ENCODE measurements around the gene AFMID. TPM values are rescaled to one million over a fixed set of nuclear protein-coding genes. Genes with fewer than 3 reads are reported as not detected.
A peak's percentile ranks its signal among the peaks of the same experiment; 100 is the strongest.

The AFMID gene
- total and polyA plus RNA-seq, 2 donors from 2014 or later = 63.9 to 118 TPM

DNA sequence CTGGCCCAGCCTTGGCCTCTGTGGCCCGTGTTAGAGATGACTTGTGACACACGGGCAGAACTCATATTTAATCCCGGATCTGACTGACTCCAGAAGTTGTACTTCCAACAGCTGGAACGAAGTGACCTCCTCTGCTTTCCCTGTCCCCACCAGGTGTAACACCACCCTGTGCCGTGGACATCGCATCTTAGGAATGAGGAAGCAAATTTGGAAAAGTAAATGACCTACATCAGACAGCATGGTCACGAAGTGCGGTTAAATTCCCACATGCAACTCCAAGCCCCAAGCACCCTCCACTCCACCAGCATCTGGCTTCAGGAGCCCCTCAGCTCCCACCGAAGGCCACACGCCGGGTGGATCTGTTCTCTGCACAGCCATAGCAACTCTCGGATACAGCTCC is 3.2 kb upstream of the AFMID start:
- Histone ChIP-seq H3K27me3 (ENCODE audit: control insufficient read depth, insufficient read depth, low read length) (no peaks in the 10 kb centered on the region), H3K9ac (ENCODE audit: low read length in 3 of 3) (peak overlapping the region in 1 of 3 donors; percentile 56), H3K4me3 (ENCODE audit: low read length in 3 of 3) (no peak overlapping the region), H3K36me3 (ENCODE audit: control insufficient read depth in 2 of 3, insufficient read depth in 3 of 3, low read length in 3 of 3) (no peaks in the 10 kb centered on the region), H3K27ac (ENCODE audit: low read depth in 2 of 2, low read length in 2 of 2) (peak overlapping the region; percentile 75 to 86), H3K9me3 (ENCODE audit: control insufficient read depth in 2 of 3, insufficient read depth in 1 of 3, low read length in 3 of 3) (no peaks in the 10 kb centered on the region), H3K4me1 (ENCODE audit: control insufficient read depth in 2 of 3, insufficient read depth in 2 of 3, low read depth in 1 of 3, low read length in 3 of 3) (peaks cover 0 to 20% (median 20%) of the 10 kb centered on the region in 3 donors)
- FAIRE-seq (no peak), DNase-seq (no peak)
- intact Hi-C loops (cut with DNase I) = no loop called here
- TF ChIP-seq, protein P1, sequence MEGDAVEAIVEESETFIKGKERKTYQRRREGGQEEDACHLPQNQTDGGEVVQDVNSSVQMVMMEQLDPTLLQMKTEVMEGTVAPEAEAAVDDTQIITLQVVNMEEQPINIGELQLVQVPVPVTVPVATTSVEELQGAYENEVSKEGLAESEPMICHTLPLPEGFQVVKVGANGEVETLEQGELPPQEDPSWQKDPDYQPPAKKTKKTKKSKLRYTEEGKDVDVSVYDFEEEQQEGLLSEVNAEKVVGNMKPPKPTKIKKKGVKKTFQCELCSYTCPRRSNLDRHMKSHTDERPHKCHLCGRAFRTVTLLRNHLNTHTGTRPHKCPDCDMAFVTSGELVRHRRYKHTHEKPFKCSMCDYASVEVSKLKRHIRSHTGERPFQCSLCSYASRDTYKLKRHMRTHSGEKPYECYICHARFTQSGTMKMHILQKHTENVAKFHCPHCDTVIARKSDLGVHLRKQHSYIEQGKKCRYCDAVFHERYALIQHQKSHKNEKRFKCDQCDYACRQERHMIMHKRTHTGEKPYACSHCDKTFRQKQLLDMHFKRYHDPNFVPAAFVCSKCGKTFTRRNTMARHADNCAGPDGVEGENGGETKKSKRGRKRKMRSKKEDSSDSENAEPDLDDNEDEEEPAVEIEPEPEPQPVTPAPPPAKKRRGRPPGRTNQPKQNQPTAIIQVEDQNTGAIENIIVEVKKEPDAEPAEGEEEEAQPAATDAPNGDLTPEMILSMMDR (IDR thresholded peaks at IDR 0.05; ENCODE audit: borderline replicate concordance, extremely low read depth, insufficient read depth) = no peak

DNA sequence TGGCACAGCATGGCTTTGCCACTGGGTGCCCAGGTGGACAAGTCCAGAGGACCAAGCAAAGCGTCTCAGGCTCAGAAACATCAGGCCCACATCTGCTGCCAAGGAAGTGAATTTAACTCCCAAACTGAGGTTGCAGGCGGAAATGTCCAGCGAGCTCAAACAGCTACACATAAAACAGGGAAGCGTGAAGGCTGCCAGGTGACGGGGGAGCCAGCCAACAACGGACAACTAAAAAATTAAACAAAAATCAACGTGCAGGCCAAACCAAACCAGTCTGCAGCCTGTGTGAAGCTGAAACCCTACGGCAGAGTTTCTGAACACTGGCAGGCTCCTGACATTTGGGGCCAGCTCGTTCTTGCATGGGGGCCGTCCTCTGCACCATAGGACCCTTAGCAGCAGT is 2.8 kb upstream of the AFMID start:
- Histone ChIP-seq H3K27ac (ENCODE audit: low read depth in 2 of 2, low read length in 2 of 2) (peak overlapping the region; percentile 75 to 86), H3K4me3 (ENCODE audit: low read length in 3 of 3) (peak overlapping the region in 1 of 3 donors; percentile 70), H3K36me3 (ENCODE audit: control insufficient read depth in 2 of 3, insufficient read depth in 3 of 3, low read length in 3 of 3) (no peaks in the 10 kb centered on the region), H3K27me3 (ENCODE audit: control insufficient read depth, insufficient read depth, low read length) (no peaks in the 10 kb centered on the region), H3K9ac (ENCODE audit: low read length in 3 of 3) (peak overlapping the region in 1 of 3 donors; percentile 56), H3K4me1 (ENCODE audit: control insufficient read depth in 2 of 3, insufficient read depth in 2 of 3, low read depth in 1 of 3, low read length in 3 of 3) (peaks cover 0 to 20% (median 17%) of the 10 kb centered on the region in 3 donors), H3K9me3 (ENCODE audit: control insufficient read depth in 2 of 3, insufficient read depth in 1 of 3, low read length in 3 of 3) (no peaks in the 10 kb centered on the region)
- TF ChIP-seq, protein P1 (IDR thresholded peaks at IDR 0.05; ENCODE audit: borderline replicate concordance, extremely low read depth, insufficient read depth) = no peak
- intact Hi-C loops (cut with DNase I) = no loop called here
- no peak for FAIRE-seq
- peak in 1 of 5 donors; percentile 54 for DNase-seq

DNA sequence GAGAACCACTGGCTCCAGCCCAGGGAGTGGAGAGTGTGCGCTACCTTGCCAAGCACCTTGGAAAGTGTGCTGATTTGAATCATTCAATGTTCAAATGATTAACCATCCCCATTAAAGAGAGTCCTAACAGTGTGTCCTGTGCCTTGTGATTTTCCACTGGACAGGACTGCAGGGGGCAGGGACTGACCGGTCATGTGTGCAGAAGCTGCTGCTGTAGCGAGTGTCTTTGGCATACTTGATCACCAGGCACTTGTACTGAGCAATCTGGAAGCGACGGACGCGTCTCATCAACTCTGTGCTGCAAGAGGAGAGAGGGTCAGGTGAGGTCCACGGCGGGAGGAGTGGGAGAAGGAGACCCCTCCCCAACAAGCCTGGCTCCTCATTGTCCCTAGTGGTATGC is 2.3 kb upstream of the AFMID start:
- H3K27ac ChIP-seq (ENCODE audit: low read depth in 2 of 2, low read length in 2 of 2) = peak overlapping the region; percentile 75 to 84
- peaks cover 0 to 20% (median 17%) of the 10 kb centered on the region in 3 donors for H3K4me1 ChIP-seq (ENCODE audit: control insufficient read depth in 2 of 3, insufficient read depth in 2 of 3, low read depth in 1 of 3, low read length in 3 of 3)
- H3K4me3 ChIP-seq (ENCODE audit: low read length in 3 of 3) = peak overlapping the region in 2 of 3 donors; percentile 59 to 70
- H3K36me3 ChIP-seq (ENCODE audit: control insufficient read depth in 2 of 3, insufficient read depth in 3 of 3, low read length in 3 of 3) = no peaks in the 10 kb centered on the region
- DNase-seq (peak in 3 of 5 donors; percentile 42 to 71 (median 59)), FAIRE-seq (no peak)
- TF ChIP-seq, protein P1 (IDR thresholded peaks at IDR 0.05; ENCODE audit: borderline replicate concordance, extremely low read depth, insufficient read depth) = no peak
- intact Hi-C loops (cut with DNase I) = no loop called here
- H3K9ac ChIP-seq (ENCODE audit: low read length in 3 of 3) = peak overlapping the region in 2 of 3 donors; percentile 3 to 54
- no peaks in the 10 kb centered on the region for H3K9me3 ChIP-seq (ENCODE audit: control insufficient read depth in 2 of 3, insufficient read depth in 1 of 3, low read length in 3 of 3)
- no peaks in the 10 kb centered on the region for H3K27me3 ChIP-seq (ENCODE audit: control insufficient read depth, insufficient read depth, low read length)
